A673 (cell line): ENCODE data around the gene CHRNB1. TPM values are rescaled to one million over a fixed set of nuclear protein-coding genes. Genes with fewer than 3 reads are reported as not detected.

ENCODE experiments used
- BruUV-seq: library from RNA; stranded (reverse); fragments of 400-500 nt; replicated peaks from 2 replicates; lab custom pipeline; 2021; lab: Mats Ljungman, UMichigan
- CTCF ChIA-PET: fragments of 300-600 bp; sonication (Branson Sonifier 250); formaldehyde crosslinking; loops from one replicate; lab custom pipeline; 2022; ENCODE audit warnings: antibody characterized with exemption; lab: Charles Lee
- POLR2A ChIA-PET: fragments of 300-600 bp; sonication (Branson Sonifier 250); formaldehyde crosslinking; loops from one replicate; lab custom pipeline; 2022; ENCODE audit warnings: antibody characterized with exemption; ENCODE audit not compliant: low non-redundant PET; lab: Charles Lee
- DNase-seq: peaks from one replicate; pipeline ENCODE4 v3.0.0-alpha.2; 2015; ENCODE audit warnings: low spot score
- H3K27ac ChIP-seq: fragments of 200-600 bp; sonication (generic); 2 replicates; pipeline ENCODE4 v1.5.1; 2016; ENCODE audit warnings: mixed run types, low read depth, mild to moderate bottlenecking, mixed read lengths, antibody characterized with exemption, low read length; ENCODE audit not compliant: poor library complexity, severe bottlenecking
- H3K27me3 ChIP-seq: fragments of 200-600 bp; sonication (generic); replicated peaks from 2 replicates; pipeline ENCODE4 v1.6.1; 2017; ENCODE audit warnings: mixed run types, low read depth, mild to moderate bottlenecking, mixed read lengths, antibody characterized with exemption, low read length; ENCODE audit not compliant: insufficient read depth, poor library complexity
- H3K36me3 ChIP-seq: fragments of 200-600 bp; sonication (generic); 2 replicates; pipeline ENCODE4 v1.6.1; 2016; ENCODE audit warnings: mixed run types, mild to moderate bottlenecking, mixed read lengths, antibody characterized with exemption, low read length; ENCODE audit not compliant: insufficient read depth, poor library complexity, severe bottlenecking
- H3K4me1 ChIP-seq: fragments of 200-600 bp; sonication (generic); 2 replicates; pipeline ENCODE4 v1.6.1; 2017; ENCODE audit warnings: mixed run types, mild to moderate bottlenecking, mixed read lengths, antibody characterized with exemption, low read length; ENCODE audit not compliant: insufficient read depth, poor library complexity, severe bottlenecking
- H3K4me3 ChIP-seq: fragments of 200-600 bp; sonication (generic); 2 replicates; pipeline ENCODE4 v1.5.1; 2016; ENCODE audit warnings: low read depth, mixed run types, mild to moderate bottlenecking, mixed read lengths, low read length; ENCODE audit not compliant: poor library complexity, severe bottlenecking
- H3K9me3 ChIP-seq: fragments of 200-600 bp; sonication (generic); 2 replicates; pipeline ENCODE4 v1.6.1; 2016; ENCODE audit warnings: mixed run types, low read depth, mild to moderate bottlenecking, mixed read lengths, antibody characterized with exemption, low read length; ENCODE audit not compliant: poor library complexity, severe bottlenecking
- EZH2 ChIP-seq: fragments of 200-600 bp; sonication (generic); IDR thresholded peaks from 2 replicates; pipeline ENCODE4 v1.6.1; 2017; ENCODE audit warnings: borderline replicate concordance, low read depth, mild to moderate bottlenecking, mixed read lengths, antibody characterized with exemption, low read length; ENCODE audit not compliant: poor library complexity, severe bottlenecking
- intact Hi-C: fragments of 100-400 bp; cut with micrococcal nuclease; formaldehyde crosslinking; loops from one replicate; pipeline ENCODE4 v1.10.0; 2022; ENCODE audit not compliant: unreplicated experiment
- total RNA-seq: library from RNA; stranded (reverse); gene quantifications from 2 replicates; pipeline ENCODE4 v1.2.3, GENCODE V29; 2021
- TF ChIP-seq, protein P1 (sequence below): fragments of 300-800, 200-600 bp; sonication (generic); conservative IDR thresholded peaks from 2 replicates; pipeline ENCODE4 v1.5.1; 2017; ENCODE audit warnings: low read depth, mild to moderate bottlenecking, antibody characterized with exemption, low read length, moderate library complexity, mixed read lengths

Gene CHRNB1
- total RNA-seq, 1 experiment from 2014 or later, result 5.2 TPM

DNA sequence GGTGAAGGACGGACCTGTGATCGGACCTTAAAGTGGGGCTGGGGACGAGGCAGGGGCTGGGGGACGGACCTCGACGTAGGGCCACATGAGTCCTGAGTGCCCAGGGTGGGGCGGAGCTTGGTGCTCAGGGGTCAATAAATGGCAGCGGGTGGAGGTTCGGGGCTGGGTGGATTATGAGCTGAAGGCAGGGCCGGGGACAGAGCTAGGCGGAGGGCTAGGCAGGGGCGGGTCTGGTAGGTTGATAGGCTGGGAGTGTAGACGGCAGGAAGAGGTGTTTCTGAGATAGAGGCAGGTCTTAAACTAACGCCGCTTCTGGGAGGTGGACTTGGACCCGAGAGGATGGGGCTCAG is 733 bp downstream of the CHRNB1 start:
- CTCF ChIA-PET, result interaction anchor here (0.5 kb wide), 1 partner anchor 42 kb away, joined by 5 read pairs; the partner anchor contains the start of gene TMEM256
- H3K36me3 ChIP-seq, result no peaks in the 10 kb centered on the region
- peak overlapping the region; percentile 73 for H3K27ac ChIP-seq
- peaks cover 27% of the 10 kb centered on the region for H3K4me1 ChIP-seq
- H3K9me3 ChIP-seq, result no peaks in the 10 kb centered on the region
- peak overlapping the region; percentile 45 for H3K4me3 ChIP-seq
- no peak for TF ChIP-seq EZH2
- TF ChIP-seq, protein P1, sequence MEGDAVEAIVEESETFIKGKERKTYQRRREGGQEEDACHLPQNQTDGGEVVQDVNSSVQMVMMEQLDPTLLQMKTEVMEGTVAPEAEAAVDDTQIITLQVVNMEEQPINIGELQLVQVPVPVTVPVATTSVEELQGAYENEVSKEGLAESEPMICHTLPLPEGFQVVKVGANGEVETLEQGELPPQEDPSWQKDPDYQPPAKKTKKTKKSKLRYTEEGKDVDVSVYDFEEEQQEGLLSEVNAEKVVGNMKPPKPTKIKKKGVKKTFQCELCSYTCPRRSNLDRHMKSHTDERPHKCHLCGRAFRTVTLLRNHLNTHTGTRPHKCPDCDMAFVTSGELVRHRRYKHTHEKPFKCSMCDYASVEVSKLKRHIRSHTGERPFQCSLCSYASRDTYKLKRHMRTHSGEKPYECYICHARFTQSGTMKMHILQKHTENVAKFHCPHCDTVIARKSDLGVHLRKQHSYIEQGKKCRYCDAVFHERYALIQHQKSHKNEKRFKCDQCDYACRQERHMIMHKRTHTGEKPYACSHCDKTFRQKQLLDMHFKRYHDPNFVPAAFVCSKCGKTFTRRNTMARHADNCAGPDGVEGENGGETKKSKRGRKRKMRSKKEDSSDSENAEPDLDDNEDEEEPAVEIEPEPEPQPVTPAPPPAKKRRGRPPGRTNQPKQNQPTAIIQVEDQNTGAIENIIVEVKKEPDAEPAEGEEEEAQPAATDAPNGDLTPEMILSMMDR, result no peak
- BruUV-seq, result no TSS peak
- DNase-seq, result no peak
- intact Hi-C loops, result no loop called here
- H3K27me3 ChIP-seq, result no peaks in the 10 kb centered on the region
- POLR2A ChIA-PET, result interaction anchor here (1.0 kb wide), 1 partner anchor 10 kb away, joined by 5 read pairs; the partner anchor contains the start of gene TMEM102

DNA sequence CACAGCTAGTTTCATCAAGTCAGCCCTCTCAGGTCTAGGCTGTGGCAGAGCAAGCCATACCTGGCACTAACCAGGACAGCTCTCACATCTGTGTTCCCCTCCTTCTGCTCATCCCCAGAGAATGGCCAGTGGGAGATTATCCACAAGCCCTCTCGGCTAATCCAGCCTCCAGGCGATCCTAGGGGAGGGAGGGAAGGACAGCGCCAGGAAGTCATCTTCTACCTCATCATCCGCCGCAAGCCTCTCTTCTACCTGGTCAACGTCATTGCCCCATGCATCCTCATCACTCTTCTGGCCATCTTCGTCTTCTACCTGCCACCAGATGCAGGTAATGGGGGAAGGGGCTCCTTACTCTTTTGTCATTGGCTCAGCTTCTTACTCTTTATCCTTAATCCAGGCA is 3.6 kb downstream of the CHRNB1 start:
- POLR2A ChIA-PET, result no interaction called here
- CTCF ChIA-PET, result no interaction called here

DNA sequence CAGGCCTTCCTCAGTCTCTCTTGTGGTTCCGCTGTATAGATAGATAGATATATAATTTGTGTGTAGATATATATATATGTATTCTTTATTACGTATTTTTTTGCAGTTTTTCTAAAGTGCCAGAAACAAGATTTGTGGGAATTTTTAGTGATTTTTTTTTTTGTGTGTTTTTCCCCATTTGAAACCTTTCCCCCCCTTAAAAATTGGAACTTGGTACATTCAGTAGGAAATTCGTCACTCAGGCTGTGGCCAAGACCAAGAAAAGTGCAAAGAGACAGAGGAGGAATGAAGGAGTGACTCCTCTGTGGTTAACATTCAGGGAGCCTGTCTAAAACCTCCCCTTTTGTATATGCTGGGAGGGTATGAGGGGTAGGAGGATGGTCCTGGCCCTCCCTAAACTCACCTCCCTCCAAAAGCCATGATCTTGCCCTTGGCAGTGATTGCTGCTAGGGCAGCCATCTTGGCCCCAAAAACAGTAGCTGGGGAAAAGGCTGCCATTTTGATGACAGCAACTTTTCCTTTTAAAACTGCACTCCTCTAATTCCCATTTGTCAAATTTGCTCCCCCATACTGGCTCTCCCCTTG is 15.2 kb downstream of the CHRNB1 start:
- CTCF ChIA-PET, result interaction anchor here (0.5 kb wide), 1 partner anchor 19 kb away, joined by 3 read pairs; no protein-coding TSS in a partner anchor
- no peaks in the 10 kb centered on the region for H3K27me3 ChIP-seq
- no peak for DNase-seq
- intact Hi-C loops, result no loop called here
- TF ChIP-seq, protein P1, result no peak
- no peak for TF ChIP-seq EZH2
- BruUV-seq, result no TSS peak
- no peak overlapping the region for H3K4me3 ChIP-seq
- no peaks in the 10 kb centered on the region for H3K4me1 ChIP-seq
- no peak overlapping the region for H3K27ac ChIP-seq
- H3K36me3 ChIP-seq, result peaks cover 4% of the 10 kb centered on the region
- no peaks in the 10 kb centered on the region for H3K9me3 ChIP-seq
- POLR2A ChIA-PET, result no interaction called here

More for the DNA sequence above, 3.6 kb downstream of the CHRNB1 start:
- intact Hi-C loops, result no loop called here
- TF ChIP-seq, protein P1, result no peak
- no peak for TF ChIP-seq EZH2
- no peak for DNase-seq
- Histone ChIP-seq H3K27ac (no peak overlapping the region), H3K9me3 (no peaks in the 10 kb centered on the region), H3K36me3 (no peaks in the 10 kb centered on the region), H3K27me3 (no peaks in the 10 kb centered on the region), H3K4me3 (no peak overlapping the region), H3K4me1 (peaks cover 16% of the 10 kb centered on the region)
- no TSS peak for BruUV-seq
